Central memory CD8-positive, alpha-beta T cell (primary cell): ENCODE measurements around the gene SPATA31D1.
"Not testable (repeated sequence)": the region's sequence is repeated elsewhere in the genome, so short reads cannot be mapped to it uniquely, and the experiment has no call there.

Source experiments
- ATAC-seq: fragments of 150-1000 bp; cut with Tn5 transposase; replicated peaks from 2 replicates; pipeline ENCODE4 v1.10.0; 2022; ENCODE audit warnings: mild to moderate bottlenecking, moderate FRiP score, moderate number of reproducible peaks; ENCODE audit not compliant: poor library complexity, severe bottlenecking; ENCODE audit errors: extremely low read depth
- DNase-seq, 2 donors: peaks; one replicate each; pipeline ENCODE4 v3.0.0; 2021; ENCODE audit warnings: low spot score in 2 of 2
- H3K27ac Mint-ChIP-seq: one replicate; pipeline ENCODE4 v1.8.0; 2022; ENCODE audit warnings: low read depth, mild to moderate bottlenecking, moderate library complexity, mixed read lengths
- H3K27me3 Mint-ChIP-seq: one replicate; pipeline ENCODE4 v1.8.0; 2022; ENCODE audit warnings: mixed read lengths
- H3K36me3 Mint-ChIP-seq: one replicate; pipeline ENCODE4 v1.8.0; 2022; ENCODE audit warnings: mild to moderate bottlenecking, moderate library complexity, mixed read lengths; ENCODE audit not compliant: insufficient read depth
- H3K4me1 Mint-ChIP-seq: one replicate; pipeline ENCODE4 v1.8.0; 2022; ENCODE audit warnings: mixed read lengths
- H3K4me3 Mint-ChIP-seq: one replicate; pipeline ENCODE4 v1.8.0; 2022; ENCODE audit warnings: mild to moderate bottlenecking, moderate library complexity, mixed read lengths
- H3K9me3 Mint-ChIP-seq: one replicate; pipeline ENCODE4 v1.8.0; 2022; ENCODE audit warnings: mixed read lengths

SPATA31D1 gene

GRCh38 chr9:81988472-81988871 is at the start of gene SPATA31D1:
Gene SPATA31D1 (plus strand): TSS chr9:81988772. CDS start chr9:81988819, 47 bp downstream.
- ATAC-seq, DNase-seq, H3K36me3 Mint-ChIP-seq, H3K27ac Mint-ChIP-seq, H3K27me3 Mint-ChIP-seq, H3K4me1 Mint-ChIP-seq, H3K4me3 Mint-ChIP-seq: not testable (repeated sequence)
- peaks cover 11% of the 10 kb centered on the region for H3K9me3 Mint-ChIP-seq

GRCh38 chr9:81943393-81943792 is 45.2 kb upstream of the SPATA31D1 start, which contains the start of gene SPATA31D3:
Gene SPATA31D3 (plus strand): TSS chr9:81943500. CDS start chr9:81943586, 86 bp downstream.
- not testable (repeated sequence) for H3K27ac Mint-ChIP-seq, H3K9me3 Mint-ChIP-seq, H3K4me3 Mint-ChIP-seq, H3K27me3 Mint-ChIP-seq, ATAC-seq, DNase-seq, H3K4me1 Mint-ChIP-seq, H3K36me3 Mint-ChIP-seq

GRCh38 chr9:81948650-81949049 is 39.9 kb upstream of the SPATA31D1 start:
- not testable (repeated sequence) for ATAC-seq, H3K27ac Mint-ChIP-seq, H3K4me3 Mint-ChIP-seq, H3K4me1 Mint-ChIP-seq, H3K36me3 Mint-ChIP-seq, DNase-seq, H3K27me3 Mint-ChIP-seq, H3K9me3 Mint-ChIP-seq

- Mint-ChIP-seq H3K27ac (no peak overlapping the region), H3K27me3 (no peaks in the 10 kb centered on the region), H3K4me1 (no peaks in the 10 kb centered on the region), H3K36me3 (no peaks in the 10 kb centered on the region), H3K9me3 (peaks cover 24% of the 10 kb centered on the region), H3K4me3 (no peak overlapping the region)
- DNase-seq (no peak), ATAC-seq (no peak)
Observed at GRCh38 chr9:81953096-81953495, 35.5 kb upstream of the SPATA31D1 start.

- Mint-ChIP-seq H3K4me3 (no peak overlapping the region), H3K36me3 (no peaks in the 10 kb centered on the region), H3K4me1 (no peaks in the 10 kb centered on the region), H3K9me3 (peaks cover 32% of the 10 kb centered on the region), H3K27ac (no peak overlapping the region), H3K27me3 (no peaks in the 10 kb centered on the region)
- DNase-seq (no peak), ATAC-seq (no peak)
Observed at GRCh38 chr9:81955625-81956024, 32.9 kb upstream of the SPATA31D1 start.

- Mint-ChIP-seq H3K27me3 (no peaks in the 10 kb centered on the region), H3K4me3 (no peak overlapping the region), H3K9me3 (peaks cover 25% of the 10 kb centered on the region), H3K36me3 (no peaks in the 10 kb centered on the region), H3K4me1 (no peaks in the 10 kb centered on the region), H3K27ac (no peak overlapping the region)
- DNase-seq (no peak), ATAC-seq (no peak)
Observed at GRCh38 chr9:81964218-81965171, 24.1 kb upstream of the SPATA31D1 start.

GRCh38 chr9:81968026-81968425 is 20.5 kb upstream of the SPATA31D1 start:
- H3K4me1 Mint-ChIP-seq: no peaks in the 10 kb centered on the region
- no peaks in the 10 kb centered on the region for H3K36me3 Mint-ChIP-seq
- no peaks in the 10 kb centered on the region for H3K27me3 Mint-ChIP-seq

GRCh38 chr9:81969971-81970370 is 18.6 kb upstream of the SPATA31D1 start:
- ATAC-seq (no peak), DNase-seq (no peak)
- no peak overlapping the region for H3K4me3 Mint-ChIP-seq
- H3K4me1 Mint-ChIP-seq: no peaks in the 10 kb centered on the region
- H3K36me3 Mint-ChIP-seq: no peaks in the 10 kb centered on the region
- no peaks in the 10 kb centered on the region for H3K27me3 Mint-ChIP-seq
- H3K27ac Mint-ChIP-seq: no peak overlapping the region
- H3K9me3 Mint-ChIP-seq: peaks cover 31% of the 10 kb centered on the region

More at GRCh38 chr9:81968026-81968425, 20.5 kb upstream of the SPATA31D1 start:
- H3K9me3 Mint-ChIP-seq: peaks cover 38% of the 10 kb centered on the region
- H3K27ac Mint-ChIP-seq: no peak overlapping the region
- DNase-seq (no peak), ATAC-seq (no peak)
- no peak overlapping the region for H3K4me3 Mint-ChIP-seq

GRCh38 chr9:81971727-81972126 is 16.8 kb upstream of the SPATA31D1 start:
- H3K4me3 Mint-ChIP-seq: no peak overlapping the region
- no peak for DNase-seq
- no peaks in the 10 kb centered on the region for H3K36me3 Mint-ChIP-seq
- no peak overlapping the region for H3K27ac Mint-ChIP-seq
- H3K4me1 Mint-ChIP-seq: no peaks in the 10 kb centered on the region
- no peaks in the 10 kb centered on the region for H3K27me3 Mint-ChIP-seq
- ATAC-seq: no peak
- peaks cover 31% of the 10 kb centered on the region for H3K9me3 Mint-ChIP-seq

GRCh38 chr9:81974764-81975163 is 13.8 kb upstream of the SPATA31D1 start:
- Mint-ChIP-seq H3K4me3 (no peak overlapping the region), H3K4me1 (no peaks in the 10 kb centered on the region), H3K36me3 (no peaks in the 10 kb centered on the region), H3K27me3 (no peaks in the 10 kb centered on the region), H3K27ac (no peak overlapping the region), H3K9me3 (peaks cover 23% of the 10 kb centered on the region)
- DNase-seq: no peak
- no peak for ATAC-seq

- Mint-ChIP-seq H3K9me3 (peaks cover 25% of the 10 kb centered on the region), H3K4me1 (no peaks in the 10 kb centered on the region), H3K27me3 (no peaks in the 10 kb centered on the region), H3K36me3 (no peaks in the 10 kb centered on the region), H3K4me3 (no peak overlapping the region), H3K27ac (no peak overlapping the region)
- DNase-seq (no peak), ATAC-seq (no peak)
Observed at GRCh38 chr9:81976351-81976750, 12.2 kb upstream of the SPATA31D1 start.

GRCh38 chr9:81979196-81979595 is 9.4 kb upstream of the SPATA31D1 start:
- Mint-ChIP-seq H3K27ac (no peak overlapping the region), H3K36me3 (no peaks in the 10 kb centered on the region), H3K9me3 (peaks cover 23% of the 10 kb centered on the region), H3K4me3 (no peak overlapping the region), H3K4me1 (no peaks in the 10 kb centered on the region), H3K27me3 (no peaks in the 10 kb centered on the region)
- DNase-seq (no peak), ATAC-seq (no peak)

GRCh38 chr9:81980568-81980967 is 8.0 kb upstream of the SPATA31D1 start:
- H3K4me1 Mint-ChIP-seq: no peaks in the 10 kb centered on the region
- H3K27ac Mint-ChIP-seq: no peak overlapping the region
- peaks cover 23% of the 10 kb centered on the region for H3K9me3 Mint-ChIP-seq

More at GRCh38 chr9:81980568-81980967, 8.0 kb upstream of the SPATA31D1 start:
- DNase-seq (no peak), ATAC-seq (no peak)
- no peaks in the 10 kb centered on the region for H3K36me3 Mint-ChIP-seq
- no peaks in the 10 kb centered on the region for H3K27me3 Mint-ChIP-seq
- no peak overlapping the region for H3K4me3 Mint-ChIP-seq
